Activated CD4-positive, alpha-beta T cell treated with anti-CD3 and anti-CD28 coated beads for 1 hour (primary cell): ENCODE results near the gene ASB13.
A peak's percentile ranks its signal among the peaks of the same experiment; 100 is the strongest.

Source experiments
- DNase-seq: peaks from one replicate; pipeline ENCODE4 v3.0.0-alpha.2; 2020

The ASB13 gene

GRCh38 chr10:5666008-5666840 is at the start of gene ASB13:
ASB13 (minus strand) TSS chr10:5666595; CDS start chr10:5666551, 44 bp downstream.
- no peak for DNase-seq

- DNase-seq: no peak
Measured at GRCh38 chr10:5711642-5712041, 45.2 kb upstream of the ASB13 start.

- no peak for DNase-seq
Measured at GRCh38 chr10:5710859-5711258, 44.5 kb upstream of the ASB13 start.

- no peak for DNase-seq
Measured at GRCh38 chr10:5709865-5710264, 43.5 kb upstream of the ASB13 start.

- DNase-seq: no peak
Measured at GRCh38 chr10:5708356-5708755, 42.0 kb upstream of the ASB13 start.

GRCh38 chr10:5698062-5698461 is 31.7 kb upstream of the ASB13 start:
- DNase-seq: no peak

GRCh38 chr10:5697342-5697741 is 30.9 kb upstream of the ASB13 start:
- DNase-seq: no peak

GRCh38 chr10:5694573-5694972 is 28.2 kb upstream of the ASB13 start:
- DNase-seq: no peak

- DNase-seq: peak; percentile 38
Measured at GRCh38 chr10:5692461-5693358, 26.3 kb upstream of the ASB13 start.

GRCh38 chr10:5691786-5692185 is 25.4 kb upstream of the ASB13 start:
- no peak for DNase-seq

GRCh38 chr10:5688587-5688986 is 22.2 kb upstream of the ASB13 start:
- no peak for DNase-seq

- no peak for DNase-seq
Measured at GRCh38 chr10:5685764-5686240, 19.4 kb upstream of the ASB13 start.

GRCh38 chr10:5684971-5685763 is 18.8 kb upstream of the ASB13 start:
- DNase-seq: peak; percentile 55

- peak; percentile 95 for DNase-seq
Measured at GRCh38 chr10:5684318-5684970, 18.0 kb upstream of the ASB13 start, which contains the start of gene TASOR2. TASOR2 (plus strand) TSS chr10:5684838; CDS start chr10:5720643, 35,805 bp downstream.

GRCh38 chr10:5683065-5683464 is 16.7 kb upstream of the ASB13 start:
- DNase-seq: no peak

- no peak for DNase-seq
Measured at GRCh38 chr10:5681930-5682329, 15.5 kb upstream of the ASB13 start.

GRCh38 chr10:5679606-5680005 is 13.2 kb upstream of the ASB13 start:
- DNase-seq: no peak

GRCh38 chr10:5679037-5679435 is 12.6 kb upstream of the ASB13 start:
- DNase-seq: no peak

GRCh38 chr10:5678397-5679036 is 12.1 kb upstream of the ASB13 start:
- no peak for DNase-seq

GRCh38 chr10:5670662-5671375 is 4.4 kb upstream of the ASB13 start:
- DNase-seq: no peak

- no peak for DNase-seq
Measured at GRCh38 chr10:5669604-5670003, 3.2 kb upstream of the ASB13 start.
